IMR-90 (cell line): ENCODE measurements around the gene IGFBP7. TPM values are rescaled to one million over a fixed set of nuclear protein-coding genes. Genes with fewer than 3 reads are reported as not detected.

Source experiments
- ATAC-seq: fragments of 200-7000 bp; cut with Tn5 transposase; 2 replicates; pipeline ENCODE4 v1.9.1; 2020; ENCODE audit warnings: low read depth, mild to moderate bottlenecking, moderate library complexity
- BruUV-seq: library from RNA; stranded (reverse); fragments of 400-500 nt; replicated peaks from 2 replicates; lab custom pipeline; 2021; lab: Mats Ljungman, UMichigan
- CTCF ChIA-PET: fragments of 300-600 bp; formaldehyde crosslinking; extraction: SDS; loops from one replicate; lab custom pipeline; 2021; ENCODE audit warnings: antibody characterized with exemption; lab: Yijun Ruan, JAX
- POLR2A ChIA-PET: fragments of 300-600 bp; sonication (Branson Sonifier 250); formaldehyde crosslinking; loops from one replicate; lab custom pipeline; 2022; ENCODE audit warnings: antibody characterized with exemption; ENCODE audit not compliant: unreplicated experiment; lab: Charles Lee
- DNase-seq: peaks from one replicate; pipeline ENCODE4 v3.0.0; 2013
- H2AFZ ChIP-seq: replicated peaks from 2 replicates; pipeline ENCODE3; 2013; ENCODE audit warnings: low read length, mild to moderate bottlenecking; ENCODE audit not compliant: poor library complexity
- H2AK5ac ChIP-seq: 2 replicates; pipeline ENCODE4 v1.6.1; 2013; ENCODE audit warnings: low read depth, low read length, inconsistent platforms
- H2AK9ac ChIP-seq: replicated peaks from 2 replicates; pipeline ENCODE3; 2013; ENCODE audit warnings: mild to moderate bottlenecking, low read depth, low read length, moderate library complexity; ENCODE audit not compliant: poor library complexity
- H2BK120ac ChIP-seq: 2 replicates; pipeline ENCODE4 v1.6.1; 2013; ENCODE audit warnings: low read depth, low read length, inconsistent platforms
- H2BK15ac ChIP-seq: 3 replicates; pipeline ENCODE4 v1.6.1; 2013; ENCODE audit warnings: low read depth, low read length, inconsistent platforms
- H2BK20ac ChIP-seq: 2 replicates; pipeline ENCODE4 v1.6.1; 2013; ENCODE audit warnings: low read depth, mild to moderate bottlenecking, inconsistent platforms, low read length, moderate library complexity
- H2BK5ac ChIP-seq: 2 replicates; pipeline ENCODE4 v1.6.1; 2013; ENCODE audit warnings: mild to moderate bottlenecking, low read depth, low read length, inconsistent platforms; ENCODE audit not compliant: poor library complexity, severe bottlenecking
- H3K14ac ChIP-seq: replicated peaks from 2 replicates; pipeline ENCODE4 v1.6.1; 2013; ENCODE audit warnings: low read depth, low read length, inconsistent platforms
- H3K18ac ChIP-seq: 2 replicates; pipeline ENCODE4 v1.6.1; 2013; ENCODE audit warnings: low read depth, low read length, control low read depth
- H3K23ac ChIP-seq: 2 replicates; pipeline ENCODE4 v1.6.1; 2013; ENCODE audit warnings: low read depth, low read length, inconsistent platforms
- H3K27ac ChIP-seq: 2 replicates; pipeline ENCODE4 v1.5.1; 2013; ENCODE audit warnings: mild to moderate bottlenecking, control low read depth, low read length; ENCODE audit not compliant: insufficient read depth
- H3K27me3 ChIP-seq: 2 replicates; pipeline ENCODE4 v1.6.1; 2013; ENCODE audit warnings: low read length; ENCODE audit not compliant: control insufficient read depth, insufficient read depth
- H3K36me3 ChIP-seq: 2 replicates; pipeline ENCODE4 v1.6.1; 2013; ENCODE audit warnings: low read length, mixed read lengths; ENCODE audit not compliant: control insufficient read depth, insufficient read depth
- H3K4ac ChIP-seq: 2 replicates; pipeline ENCODE4 v1.6.1; 2013; ENCODE audit warnings: low read depth, low read length, inconsistent platforms
- H3K4me1 ChIP-seq: 2 replicates; pipeline ENCODE4 v1.6.1; 2013; ENCODE audit warnings: low read length, mixed read lengths; ENCODE audit not compliant: control insufficient read depth, insufficient read depth
- H3K4me2 ChIP-seq: 2 replicates; pipeline ENCODE4 v1.6.1; 2013; ENCODE audit warnings: low read depth, mild to moderate bottlenecking, control low read depth, low read length, moderate library complexity
- H3K4me3 ChIP-seq: 2 replicates; pipeline ENCODE4 v1.5.1; 2013; ENCODE audit warnings: low read depth, mild to moderate bottlenecking, control low read depth, low read length, moderate library complexity; ENCODE audit not compliant: insufficient read depth
- H3K56ac ChIP-seq: 2 replicates; pipeline ENCODE4 v1.6.1; 2013; ENCODE audit warnings: low read length, inconsistent platforms; ENCODE audit not compliant: insufficient read depth; ENCODE audit errors: extremely low read depth
- H3K79me1 ChIP-seq, 2 experiments: 2 replicates each; pipeline ENCODE4 v1.6.1; 2013; ENCODE audit warnings: low read length in 2 of 2, inconsistent platforms in 1 of 2, low read depth in 1 of 2
- H3K9ac ChIP-seq: 2 replicates; pipeline ENCODE4 v1.6.1; 2013; ENCODE audit warnings: low read depth, low read length, control low read depth
- H3K9me1 ChIP-seq: 2 replicates; pipeline ENCODE4 v1.6.1; 2013; ENCODE audit warnings: low read length, inconsistent platforms; ENCODE audit not compliant: insufficient read depth
- H3K9me3 ChIP-seq: 2 replicates; pipeline ENCODE4 v1.6.1; 2013; ENCODE audit warnings: low read length; ENCODE audit not compliant: control insufficient read depth, insufficient read depth
- H4K20me1 ChIP-seq: 2 replicates; pipeline ENCODE4 v1.6.1; 2013; ENCODE audit warnings: low read length, inconsistent platforms; ENCODE audit not compliant: insufficient read depth
- H4K5ac ChIP-seq: 2 replicates; pipeline ENCODE4 v1.6.1; 2013; ENCODE audit warnings: mild to moderate bottlenecking, low read depth, low read length, control low read depth
- H4K8ac ChIP-seq, 2 experiments: 2 replicates each; pipeline ENCODE4 v1.6.1; 2013; ENCODE audit warnings: low read depth in 2 of 2, low read length in 2 of 2, control low read depth in 1 of 2, inconsistent platforms in 1 of 2
- H4K91ac ChIP-seq: 2 replicates; pipeline ENCODE4 v1.6.1; 2013; ENCODE audit warnings: low read depth, low read length, inconsistent platforms; ENCODE audit not compliant: insufficient read depth
- CEBPB ChIP-seq: IDR thresholded peaks from 2 replicates; pipeline ENCODE4 v1.6.1; 2012; ENCODE audit warnings: low read depth, low read length, improper control_type of control experiment
- CTCF ChIP-seq: conservative IDR thresholded peaks from 2 replicates; pipeline ENCODE4 v1.5.1; 2012; ENCODE audit warnings: mild to moderate bottlenecking, low read depth, low read length, improper control_type of control experiment
- ELK1 ChIP-seq: fragments of 150-350 bp; IDR thresholded peaks from 2 replicates; pipeline ENCODE4 v1.6.1; 2016; ENCODE audit warnings: low read depth, mild to moderate bottlenecking, low read length, moderate library complexity, borderline replicate concordance
- FOS ChIP-seq: fragments of 150-350 bp; IDR thresholded peaks from 2 replicates; pipeline ENCODE4 v1.6.1; 2016; ENCODE audit warnings: low read depth, low read length
- MAFK ChIP-seq: IDR thresholded peaks from 2 replicates; pipeline ENCODE4 v1.6.1; 2012; ENCODE audit warnings: low read depth, low read length, improper control_type of control experiment
- MAZ ChIP-seq: IDR thresholded peaks from 2 replicates; pipeline ENCODE4 v1.6.1; 2012; ENCODE audit warnings: low read depth, mild to moderate bottlenecking, low read length, improper control_type of control experiment, moderate library complexity, borderline replicate concordance
- NFE2L2 ChIP-seq: fragments of 150-350 bp; IDR thresholded peaks from 2 replicates; pipeline ENCODE4 v1.6.1; 2016; ENCODE audit warnings: low read depth, mild to moderate bottlenecking, low read length
- RAD21 ChIP-seq: IDR thresholded peaks from 2 replicates; pipeline ENCODE4 v1.6.1; 2012; ENCODE audit warnings: low read length, improper control_type of control experiment
- RCOR1 ChIP-seq: IDR thresholded peaks from 2 replicates; pipeline ENCODE4 v1.6.1; 2012; ENCODE audit warnings: mild to moderate bottlenecking, low read length, improper control_type of control experiment; ENCODE audit not compliant: insufficient replicate concordance
- RFX5 ChIP-seq: IDR thresholded peaks from 2 replicates; pipeline ENCODE4 v1.8.0; 2012; ENCODE audit warnings: low read depth, mild to moderate bottlenecking, low read length, moderate library complexity
- SMC3 ChIP-seq: fragments of 150-350 bp; IDR thresholded peaks from 2 replicates; pipeline ENCODE4 v1.6.1; 2016; ENCODE audit warnings: low read depth, mild to moderate bottlenecking, antibody characterized with exemption, low read length, moderate library complexity
- WGBS, 2 experiments: methylation state at CpG; one replicate each; pipeline versions ENCODE4 v1.1.5 to v1.1.7; 2013; ENCODE audit warnings: missing lambda C conversion rate in 2 of 2; ENCODE audit not compliant: insufficient read length in 1 of 2; ENCODE audit errors: extremely low coverage in 2 of 2; 5-methylcytosine and 5-hydroxymethylcytosine counted together
- dilution Hi-C: fragments of 300-500 bp; cut with HindIII; formaldehyde crosslinking; loops from one replicate; pipeline ENCODE4 v1.14.3; 2018; ENCODE audit warnings: low sequenced_read_pairs; ENCODE audit not compliant: unreplicated experiment
- in situ Hi-C: fragments of 300-500 bp; cut with MboI; formaldehyde crosslinking; loops from 3 replicates; pipeline ENCODE4 v1.14.3; 2019; ENCODE audit warnings: low sequenced_read_pairs, inconsistent platforms, mixed read lengths
- intact Hi-C: fragments of 100-400 bp; cut with micrococcal nuclease; formaldehyde crosslinking; loops from 2 replicates; pipeline ENCODE4 v1.10.0; 2022
- polyA plus RNA-seq, 3 experiments: library from polyadenylated mRNA; depleted of rRNA; stranded (reverse); fragments of >200 nt; gene quantifications; 2 replicates each; pipeline ENCODE4 v1.2.3, GENCODE V29; 2012; ENCODE audit warnings: low replicate concordance in 1 of 3
- total RNA-seq: library from RNA; depleted of rRNA; stranded (reverse); fragments of >200 nt; gene quantifications from 2 replicates; pipeline ENCODE4 v1.2.3, GENCODE V29; 2012

The IGFBP7 gene
- total and polyA plus RNA-seq, 2 of the 4 experiments (the other 2 are of a cell fraction), result 33.2 to 267 TPM

- dilution Hi-C loops, result no loop called here
- 100% methylated on average over 1 of the region's 2 CpGs; no CpG with 5 or more reads in 1 of the 2 experiments for WGBS, 2 experiments
Measured at GRCh38 chr4:57071326-57071725, 38.9 kb downstream of the IGFBP7 start.

More at GRCh38 chr4:57071326-57071725, 38.9 kb downstream of the IGFBP7 start:
- peak overlapping the region; percentile 70; the same call in 1 of the 2 replicates for H3K14ac ChIP-seq
- DNase-seq (peak; percentile 57), ATAC-seq (peak; percentile 38)
- peak overlapping the region in 1 of 2 experiments; percentile 77; a peak in 3 of 4 replicates for H4K8ac ChIP-seq
- ChIA-PET POLR2A (no interaction called here), CTCF (interaction anchor here (1.6 to 1.7 kb wide), 2 partner anchors 33 to 92 kb away, joined by 4 to 6 read pairs; no protein-coding TSS in a partner anchor)
- in situ Hi-C loops (no loop called here), intact Hi-C loops (no loop called here)
- H4K5ac ChIP-seq, result peak overlapping the region; percentile 21; the same call in 1 of the 2 replicates
- H3K27ac ChIP-seq, result peak overlapping the region; percentile 6; the same call in 1 of the 2 replicates
- H3K4me1 ChIP-seq, result peaks cover 17% of the 10 kb centered on the region
- no peak overlapping the region for H3K4me2 ChIP-seq
- H3K56ac ChIP-seq, result no peak overlapping the region
- BruUV-seq, result no TSS peak
- H3K4me3 ChIP-seq, result no peak overlapping the region
- TF ChIP-seq RFX5 (no peak), ELK1 (no peak), RAD21 (no peak), CTCF (no peak), MAFK (no peak), CEBPB (peak; percentile 97), RCOR1 (peak; percentile 11), SMC3 (no peak), MAZ (no peak), FOS (no peak), NFE2L2 (no peak)
- H4K20me1 ChIP-seq, result 0 out of 2 replicates have a peak, but pooled peaks cover 3% of the 10 kb centered on the region
- H2BK120ac ChIP-seq, result peak overlapping the region; percentile 35
- peak overlapping the region; percentile 41 for H2BK5ac ChIP-seq
- H3K9ac ChIP-seq, result no peak overlapping the region
- H3K4ac ChIP-seq, result peak overlapping the region; percentile 76
- no peaks in the 10 kb centered on the region; the same call in 1 of the 2 replicates for H3K36me3 ChIP-seq
- H2AK5ac ChIP-seq, result peak overlapping the region; percentile 82
- H3K79me1 ChIP-seq, result peaks cover 18 to 76% of the 10 kb centered on the region in 2 experiments; a peak in 3 of 4 replicates
- peaks cover 18% of the 10 kb centered on the region for H3K9me1 ChIP-seq
- no peaks in the 10 kb centered on the region for H3K27me3 ChIP-seq
- peak overlapping the region; percentile 19; the same call in 2 of the 3 replicates for H2BK15ac ChIP-seq
- H2AFZ ChIP-seq, result no peak overlapping the region
- peak overlapping the region; percentile 19; the same call in 1 of the 2 replicates for H3K18ac ChIP-seq
- peak overlapping the region; percentile 9 for H2AK9ac ChIP-seq
- peak overlapping the region; percentile 78 for H4K91ac ChIP-seq
- peak overlapping the region; percentile 71 for H2BK20ac ChIP-seq
- H3K9me3 ChIP-seq, result no peaks in the 10 kb centered on the region
- peak overlapping the region; percentile 14 for H3K23ac ChIP-seq
